ENCODE data around the gene TIMP4. TPM values are rescaled to one million over a fixed set of nuclear protein-coding genes. Genes with fewer than 3 reads are reported as not detected.

Gene TIMP4
- total RNA-seq, 1 experiment from 2014 or later: 8.4 TPM

GRCh38 chr3:12197475-12197874 is 38.8 kb upstream of the TIMP4 start:
- H2BK120ac ChIP-seq (ENCODE audit: low read depth, low read length, poor library complexity, severe bottlenecking): no peak overlapping the region
- Mint-ChIP-seq H3K9me3 (no peaks in the 10 kb centered on the region), H3K4me1 (peaks cover 4 to 7% of the 10 kb centered on the region in 2 experiments; a peak in 1 of 4 replicates), H3K36me3 (ENCODE audit: insufficient read depth in 1 of 3, low read depth in 3 of 3) (no peaks in the 10 kb centered on the region), H3K4me3 (no peak overlapping the region), H3K27ac (no peak overlapping the region), H3K27me3 (ENCODE audit: low read depth) (no peaks in the 10 kb centered on the region)
- no peak overlapping the region for H3K9ac ChIP-seq (ENCODE audit: extremely low read depth, insufficient read length, low read length)
- no peak overlapping the region for H3T11ph ChIP-seq (ENCODE audit: low read length)
- no peak for DNase-seq
- H3K23me2 ChIP-seq (ENCODE audit: insufficient read length, low read depth, low read length, poor library complexity, severe bottlenecking): no peaks in the 10 kb centered on the region
- no peak overlapping the region for H3K56ac ChIP-seq (ENCODE audit: insufficient read length, low read depth, low read length)
- H4K5ac ChIP-seq (ENCODE audit: insufficient read length, low read depth, low read length): no peak overlapping the region
- H3K4ac ChIP-seq (ENCODE audit: low read depth, low read length): no peak overlapping the region
- no peak overlapping the region for H2BK5ac ChIP-seq (ENCODE audit: insufficient read length, low read length)
- H2BK15ac ChIP-seq (ENCODE audit: low read depth, low read length): no peak overlapping the region
- no peak overlapping the region for H3K14ac ChIP-seq (ENCODE audit: insufficient read depth, low read length)
- no peak overlapping the region for H2BK12ac ChIP-seq (ENCODE audit: insufficient read length, low read depth, low read length)
- H3K4me2 ChIP-seq (ENCODE audit: insufficient read depth, insufficient read length, low read length): no peak overlapping the region
- H3K27me3 ChIP-seq (ENCODE audit: insufficient read depth, low read length): no peaks in the 10 kb centered on the region
- H3K79me1 ChIP-seq (ENCODE audit: insufficient read depth, low read depth, low read length, poor library complexity, severe bottlenecking): no peaks in the 10 kb centered on the region
- no peak overlapping the region for H2BK20ac ChIP-seq (ENCODE audit: low read depth, low read length, poor library complexity, severe bottlenecking)
- H3K79me2 ChIP-seq (ENCODE audit: insufficient read depth, low read length): no peaks in the 10 kb centered on the region
- no peaks in the 10 kb centered on the region for H3K9me3 ChIP-seq (ENCODE audit: control insufficient read depth, low read depth, low read length)
- no peaks in the 10 kb centered on the region for H3K4me1 ChIP-seq (ENCODE audit: insufficient read depth, low read length)
- H2AK5ac ChIP-seq (ENCODE audit: insufficient read length, low read length): no peak overlapping the region
- no peak for TF ChIP-seq CTCF (conservative IDR thresholded peaks at IDR 0.05)
- no peak overlapping the region for H2AFZ ChIP-seq (ENCODE audit: low read length)
- no peak overlapping the region for H4K91ac ChIP-seq (ENCODE audit: insufficient read length, low read depth, low read length)
- H4K20me1 ChIP-seq (ENCODE audit: control insufficient read depth, insufficient read depth, insufficient read length): no peaks in the 10 kb centered on the region
- H3K27ac ChIP-seq (ENCODE audit: insufficient read length, low read depth, low read length): no peak overlapping the region
- no peak overlapping the region for H3K23ac ChIP-seq (ENCODE audit: insufficient read length, low read depth, low read length)
- H3K18ac ChIP-seq (ENCODE audit: insufficient read length, low read depth, low read length): no peak overlapping the region
- H4K8ac ChIP-seq (replicated peaks; ENCODE audit: insufficient read length, low read depth, low read length): no peak overlapping the region
